Lower leg skin (tissue), 3 donors: ENCODE data around the gene HOXC12.

Source experiments
- CTCF ChIP-seq, 3 donors: fragments of 450-650 bp; IDR thresholded peaks; one replicate each; pipeline ENCODE4 v1.5.1; 2016; ENCODE audit warnings: antibody characterized with exemption in 3 of 3, mild to moderate bottlenecking in 3 of 3, moderate library complexity in 2 of 3
- POLR2A ChIP-seq, 2 donors: fragments of 450-650 bp; IDR thresholded peaks; one replicate each; pipeline ENCODE4 v1.6.1; 2016 to 2017; ENCODE audit warnings: antibody characterized with exemption in 2 of 2, mild to moderate bottlenecking in 1 of 2, moderate library complexity in 1 of 2

GRCh38 chr12:53995002-53995377, 40.3 kb downstream of the HOXC12 start:
- TF ChIP-seq CTCF (IDR thresholded peaks at IDR 0.05) (no peak), POLR2A (IDR thresholded peaks at IDR 0.05) (no peak)
